ENCODE results near the gene YPEL3.
"Not testable (repeated sequence)": the region's sequence is repeated elsewhere in the genome, so short reads cannot be mapped to it uniquely, and the experiment has no call there.

YPEL3 gene

DNA sequence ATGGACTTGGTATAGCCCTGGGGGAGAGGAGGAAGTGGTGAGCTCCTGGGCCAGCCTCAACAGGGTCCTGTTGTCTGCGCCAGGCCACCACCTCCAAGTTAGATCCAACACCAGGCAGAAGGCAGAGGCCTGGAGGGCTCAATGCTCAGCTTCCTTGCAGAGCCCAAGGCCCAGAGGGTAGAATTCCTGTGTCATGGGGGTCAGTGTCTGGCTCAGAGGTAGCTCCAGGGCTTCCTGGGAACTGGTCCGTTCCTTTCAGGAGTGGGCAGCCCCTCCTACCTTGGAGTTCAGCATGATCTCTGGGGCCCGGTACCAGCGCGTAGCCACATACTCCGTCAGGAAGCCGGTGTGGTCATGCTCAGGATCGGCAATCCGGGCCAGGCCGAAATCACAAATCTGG is 21.8 kb upstream of the YPEL3 start:
- TF ChIP-seq, protein P1, sequence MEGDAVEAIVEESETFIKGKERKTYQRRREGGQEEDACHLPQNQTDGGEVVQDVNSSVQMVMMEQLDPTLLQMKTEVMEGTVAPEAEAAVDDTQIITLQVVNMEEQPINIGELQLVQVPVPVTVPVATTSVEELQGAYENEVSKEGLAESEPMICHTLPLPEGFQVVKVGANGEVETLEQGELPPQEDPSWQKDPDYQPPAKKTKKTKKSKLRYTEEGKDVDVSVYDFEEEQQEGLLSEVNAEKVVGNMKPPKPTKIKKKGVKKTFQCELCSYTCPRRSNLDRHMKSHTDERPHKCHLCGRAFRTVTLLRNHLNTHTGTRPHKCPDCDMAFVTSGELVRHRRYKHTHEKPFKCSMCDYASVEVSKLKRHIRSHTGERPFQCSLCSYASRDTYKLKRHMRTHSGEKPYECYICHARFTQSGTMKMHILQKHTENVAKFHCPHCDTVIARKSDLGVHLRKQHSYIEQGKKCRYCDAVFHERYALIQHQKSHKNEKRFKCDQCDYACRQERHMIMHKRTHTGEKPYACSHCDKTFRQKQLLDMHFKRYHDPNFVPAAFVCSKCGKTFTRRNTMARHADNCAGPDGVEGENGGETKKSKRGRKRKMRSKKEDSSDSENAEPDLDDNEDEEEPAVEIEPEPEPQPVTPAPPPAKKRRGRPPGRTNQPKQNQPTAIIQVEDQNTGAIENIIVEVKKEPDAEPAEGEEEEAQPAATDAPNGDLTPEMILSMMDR (conservative IDR thresholded peaks at IDR 0.05; ENCODE audit: control insufficient read depth, insufficient read depth, low read depth, low read length), result no peak
- DNase-seq (ENCODE audit: low read depth), result no peak
- H3K4me3 ChIP-seq (ENCODE audit: control insufficient read depth, low read depth, low read length), result no peak overlapping the region

DNA sequence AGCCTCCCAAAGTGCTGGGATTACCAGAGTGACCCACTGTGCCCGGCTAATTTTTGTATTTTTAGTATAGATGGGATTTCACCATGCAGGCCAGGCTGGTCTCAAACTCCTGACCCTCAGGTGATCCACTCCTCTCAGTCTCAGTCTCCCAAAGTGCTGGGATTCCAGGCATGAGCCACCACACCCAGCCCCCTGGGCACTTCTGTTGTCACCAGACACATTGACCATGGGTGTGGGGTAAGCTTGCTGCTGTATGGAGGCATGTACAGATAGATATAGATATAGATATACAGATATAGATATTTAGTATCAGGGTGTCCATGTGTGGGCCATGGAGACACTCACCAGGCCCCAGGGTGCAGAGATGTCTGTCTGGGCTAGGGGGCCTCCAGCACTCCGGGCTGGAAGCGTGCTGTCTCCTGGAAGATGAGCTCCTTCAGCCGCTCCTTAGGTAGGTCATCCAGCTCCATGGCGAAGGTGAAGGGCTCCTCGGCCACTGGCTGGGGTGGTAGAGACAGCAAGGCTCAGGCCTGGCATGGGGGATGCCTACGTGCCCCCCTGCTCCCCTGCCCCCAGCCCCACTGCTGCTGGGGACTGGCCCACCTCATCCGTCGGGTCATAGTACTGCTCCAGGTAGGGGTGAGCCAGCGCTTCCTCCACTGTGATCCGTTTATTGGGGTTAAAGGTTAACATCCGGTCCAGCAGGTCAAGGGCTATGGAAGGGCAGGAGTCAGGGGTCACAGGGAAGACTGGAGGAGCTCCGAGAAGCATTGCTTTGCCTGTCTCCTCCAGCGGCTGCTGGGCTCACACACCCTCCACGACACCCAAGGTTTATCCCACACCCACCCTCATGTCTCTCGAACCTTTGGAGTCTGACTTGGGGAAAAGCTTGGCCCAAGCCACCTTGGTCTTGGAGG is 20.5 kb upstream of the YPEL3 start:
- no peak for DNase-seq (ENCODE audit: low read depth)
- TF ChIP-seq, protein P1 (conservative IDR thresholded peaks at IDR 0.05; ENCODE audit: control insufficient read depth, insufficient read depth, low read depth, low read length), result no peak

DNA sequence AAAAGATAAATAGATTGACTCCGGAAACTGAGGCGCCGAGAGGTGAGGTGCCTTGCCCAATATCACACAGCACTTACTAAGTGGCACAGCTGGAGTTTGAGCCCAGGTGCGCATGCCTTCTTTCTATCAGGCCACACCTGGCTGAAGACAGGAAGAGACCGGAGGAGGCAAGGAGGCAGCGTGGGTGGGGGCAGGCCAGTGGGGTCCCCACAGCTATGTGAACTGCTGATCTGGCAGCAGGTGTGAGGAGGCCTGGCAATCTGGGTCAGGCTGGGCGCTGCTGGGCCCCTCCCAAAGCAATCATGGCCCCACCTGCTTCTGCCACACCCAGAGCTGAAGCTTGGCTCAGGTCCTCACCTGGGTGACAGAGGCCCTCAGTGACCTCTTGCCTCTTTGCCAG is 19.2 kb upstream of the YPEL3 start:
- TF ChIP-seq, protein P1 (conservative IDR thresholded peaks at IDR 0.05; ENCODE audit: control insufficient read depth, insufficient read depth, low read depth, low read length), result no peak
- DNase-seq (ENCODE audit: low read depth), result no peak

More for the DNA sequence above, 20.5 kb upstream of the YPEL3 start:
- no peak overlapping the region for H3K4me3 ChIP-seq (ENCODE audit: control insufficient read depth, low read depth, low read length)

DNA sequence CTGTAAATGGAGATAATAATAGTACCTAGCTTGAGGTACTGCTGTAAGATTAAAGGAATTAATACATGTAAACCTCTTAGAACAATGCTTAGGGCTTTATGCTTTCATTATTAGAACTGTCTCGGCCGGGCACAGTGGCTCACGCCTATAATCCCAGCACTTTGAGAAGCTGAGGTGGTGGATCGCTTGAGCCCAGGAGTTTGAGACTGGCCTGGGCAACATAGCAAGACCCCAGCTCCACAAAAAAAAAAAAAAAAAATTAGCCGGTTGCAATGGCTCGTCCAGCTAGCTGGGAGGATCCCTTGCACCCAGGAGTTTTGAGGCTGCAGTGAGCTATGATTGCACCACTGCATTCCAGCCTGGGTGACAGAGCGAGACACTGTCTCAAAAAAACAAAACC is 18.8 kb upstream of the YPEL3 start:
- DNase-seq (ENCODE audit: low read depth); H3K4me3 ChIP-seq (ENCODE audit: control insufficient read depth, low read depth, low read length): not testable (repeated sequence)

More for the DNA sequence above, 19.2 kb upstream of the YPEL3 start:
- no peak overlapping the region for H3K4me3 ChIP-seq (ENCODE audit: control insufficient read depth, low read depth, low read length)

DNA sequence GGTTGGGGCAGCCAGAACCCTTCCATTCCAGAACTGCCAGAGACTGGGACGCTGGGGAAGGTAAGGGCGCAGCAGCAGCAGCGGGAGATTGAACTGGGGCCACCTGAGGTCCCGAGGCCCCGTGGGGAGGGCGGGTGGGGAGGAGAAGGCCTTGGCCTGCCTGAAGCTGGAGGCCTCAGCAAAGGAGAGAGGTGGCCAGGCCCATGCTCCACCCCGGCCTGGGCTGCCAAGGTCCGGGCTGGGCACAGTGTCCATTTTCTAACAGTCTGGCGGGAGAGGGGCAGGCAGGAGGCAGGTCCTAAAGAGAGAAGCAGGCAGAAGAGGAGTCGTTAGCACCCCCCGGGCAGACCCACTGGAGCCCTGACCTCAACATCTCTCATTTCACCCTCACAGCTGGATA is 18.4 kb upstream of the YPEL3 start:
- TF ChIP-seq, protein P1 (conservative IDR thresholded peaks at IDR 0.05; ENCODE audit: control insufficient read depth, insufficient read depth, low read depth, low read length), result no peak
- DNase-seq (ENCODE audit: low read depth), result no peak
- no peak overlapping the region for H3K4me3 ChIP-seq (ENCODE audit: control insufficient read depth, low read depth, low read length)

DNA sequence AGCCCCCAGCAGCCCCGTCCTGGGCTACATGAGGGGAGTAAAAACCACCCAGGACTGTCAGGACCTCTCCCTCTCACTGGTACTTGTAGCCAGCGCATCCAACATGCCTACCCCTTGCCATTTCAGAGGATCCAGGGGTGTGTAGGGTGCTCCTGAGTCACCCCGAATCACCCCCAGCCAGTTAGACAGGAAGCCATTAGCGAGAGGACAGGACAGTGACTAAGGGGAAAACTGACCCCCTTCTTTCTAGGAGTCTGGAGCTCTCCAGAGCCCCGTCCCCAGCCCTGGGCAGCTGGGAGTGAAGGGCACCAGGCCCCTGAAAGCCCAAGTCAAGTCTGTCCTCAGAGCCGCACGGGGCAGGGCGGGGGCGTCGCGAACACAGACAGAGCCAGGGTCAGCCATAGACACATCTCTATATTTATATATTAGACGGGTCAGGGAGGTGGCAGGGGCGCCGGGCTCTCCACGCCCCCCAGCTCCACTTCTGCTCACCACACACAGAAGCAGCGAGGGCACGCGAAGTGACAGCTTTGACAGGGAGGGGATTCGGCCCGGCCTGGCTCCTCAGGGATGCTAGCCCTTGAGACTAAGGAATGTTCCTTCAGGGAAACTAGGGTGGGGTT is 17.8 kb upstream of the YPEL3 start:
- peak; percentile 45 for DNase-seq (ENCODE audit: low read depth)
- TF ChIP-seq, protein P1 (conservative IDR thresholded peaks at IDR 0.05; ENCODE audit: control insufficient read depth, insufficient read depth, low read depth, low read length), result no peak
- no peak overlapping the region for H3K4me3 ChIP-seq (ENCODE audit: control insufficient read depth, low read depth, low read length)

DNA sequence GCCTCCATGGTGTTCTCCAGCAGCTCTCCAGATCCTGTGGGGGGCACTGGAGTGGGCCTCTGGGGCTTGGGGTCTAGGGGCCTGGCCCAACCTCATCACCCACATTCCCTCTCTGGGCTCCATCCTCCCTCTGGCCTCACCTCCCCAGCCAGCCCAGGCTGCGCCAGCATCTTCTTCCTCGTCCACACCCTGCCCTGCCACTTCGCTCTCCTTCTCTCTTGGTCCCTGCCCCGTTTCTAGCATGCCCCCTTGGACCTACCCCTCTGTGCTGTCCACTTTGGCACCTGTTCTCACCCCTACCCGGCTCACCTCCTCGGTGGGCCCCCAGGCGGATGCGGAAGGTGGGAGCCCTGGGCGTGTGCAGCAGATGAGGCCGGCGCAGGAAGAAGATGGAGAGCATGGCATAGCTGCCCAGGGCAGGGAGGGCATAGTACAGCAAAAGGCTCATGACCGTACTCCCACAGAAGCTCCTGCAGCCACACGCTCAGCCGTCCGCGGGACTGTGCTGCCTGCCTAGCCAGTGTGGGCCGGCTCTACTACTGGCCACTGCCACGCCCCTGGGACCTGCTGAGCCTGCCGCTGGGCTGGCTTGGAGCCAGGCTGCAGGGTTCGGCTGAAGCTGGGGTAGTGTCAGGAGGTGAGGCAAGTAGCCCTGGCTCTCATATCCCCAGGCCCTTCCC is 17.2 kb upstream of the YPEL3 start, which contains the start of gene GDPD3:
TSS of gene GDPD3 (minus strand) at position 507 of the 680 bp plus-strand sequence. CDS start at position 448, 59 bp downstream.
- H3K4me3 ChIP-seq (ENCODE audit: control insufficient read depth, low read depth, low read length), result no peak within 1 kb of the TSS
- peak; percentile 33 for DNase-seq (ENCODE audit: low read depth)
- TF ChIP-seq, protein P1 (conservative IDR thresholded peaks at IDR 0.05; ENCODE audit: control insufficient read depth, insufficient read depth, low read depth, low read length), result no peak

Data from fibroblast of mammary gland (primary cell).